Activated naive CD8-positive, alpha-beta T cell (primary cell): ENCODE measurements around the gene SLC22A7.

ENCODE experiments used
- H3K27ac Mint-ChIP-seq: one replicate; pipeline ENCODE4 v1.8.0; 2021; ENCODE audit warnings: mixed read lengths
- H3K27me3 Mint-ChIP-seq: one replicate; pipeline ENCODE4 v1.8.0; 2021; ENCODE audit warnings: mixed read lengths
- H3K36me3 Mint-ChIP-seq: one replicate; pipeline ENCODE4 v1.8.0; 2021; ENCODE audit warnings: mixed read lengths
- H3K4me1 Mint-ChIP-seq: one replicate; pipeline ENCODE4 v1.8.0; 2021; ENCODE audit warnings: low read depth, mixed read lengths
- H3K4me3 Mint-ChIP-seq: one replicate; pipeline ENCODE4 v1.8.0; 2021; ENCODE audit warnings: mild to moderate bottlenecking, mixed read lengths
- H3K9me3 Mint-ChIP-seq: one replicate; pipeline ENCODE4 v1.8.0; 2021; ENCODE audit warnings: low read depth, mixed read lengths

Gene SLC22A7

DNA sequence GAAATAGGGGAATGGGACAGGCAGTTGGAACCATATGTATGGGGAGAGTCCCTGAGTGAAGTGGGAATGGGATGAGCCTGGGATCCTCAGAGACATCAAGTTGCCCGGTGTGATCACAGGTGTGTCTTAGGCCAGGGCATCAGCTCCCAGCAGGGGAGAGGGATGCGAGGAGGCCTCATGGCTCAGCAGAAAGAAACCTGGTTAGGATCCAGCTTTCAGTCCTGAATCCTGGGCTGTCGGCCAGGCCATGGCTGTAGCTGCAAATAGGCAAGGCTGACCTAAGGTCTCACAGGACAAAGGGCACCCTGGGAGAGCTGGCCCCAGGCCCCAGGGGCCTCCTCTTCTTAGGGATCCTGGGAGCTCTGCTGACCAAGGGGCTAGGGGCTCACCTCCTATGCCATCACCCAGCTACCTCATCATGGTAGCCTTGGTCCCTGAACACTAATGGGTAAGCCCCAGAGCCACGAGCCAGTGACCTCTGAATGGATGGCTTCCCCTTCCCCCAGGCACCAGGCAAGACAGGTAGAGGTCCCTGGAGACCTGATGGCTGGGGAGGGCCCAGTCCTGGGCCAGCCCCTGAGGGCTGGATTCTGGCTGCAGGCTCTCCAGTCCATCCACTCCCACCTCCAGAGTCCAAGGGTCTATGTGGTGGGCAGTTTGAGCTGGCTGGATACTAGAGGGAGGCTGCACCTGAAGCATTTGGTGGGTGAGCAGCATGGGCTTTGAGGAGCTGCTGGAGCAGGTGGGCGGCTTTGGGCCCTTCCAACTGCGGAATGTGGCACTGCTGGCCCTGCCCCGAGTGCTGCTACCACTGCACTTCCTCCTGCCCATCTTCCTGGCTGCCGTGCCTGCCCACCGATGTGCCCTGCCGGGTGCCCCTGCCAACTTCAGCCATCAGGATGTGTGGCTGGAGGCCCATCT lies at the start of gene SLC22A7:
Gene SLC22A7 (plus strand): TSS at position 617 of the 921 bp plus-strand sequence. CDS start 99 bp downstream, at position 716.
- no peak within 1 kb of the TSS for H3K27ac Mint-ChIP-seq
- no peaks in the 10 kb centered on the region for H3K36me3 Mint-ChIP-seq
- H3K4me3 Mint-ChIP-seq: no peak within 1 kb of the TSS
- H3K9me3 Mint-ChIP-seq: no peaks in the 10 kb centered on the region
- no peaks in the 10 kb centered on the region for H3K4me1 Mint-ChIP-seq
- H3K27me3 Mint-ChIP-seq: peaks cover 3% of the 10 kb centered on the region

DNA sequence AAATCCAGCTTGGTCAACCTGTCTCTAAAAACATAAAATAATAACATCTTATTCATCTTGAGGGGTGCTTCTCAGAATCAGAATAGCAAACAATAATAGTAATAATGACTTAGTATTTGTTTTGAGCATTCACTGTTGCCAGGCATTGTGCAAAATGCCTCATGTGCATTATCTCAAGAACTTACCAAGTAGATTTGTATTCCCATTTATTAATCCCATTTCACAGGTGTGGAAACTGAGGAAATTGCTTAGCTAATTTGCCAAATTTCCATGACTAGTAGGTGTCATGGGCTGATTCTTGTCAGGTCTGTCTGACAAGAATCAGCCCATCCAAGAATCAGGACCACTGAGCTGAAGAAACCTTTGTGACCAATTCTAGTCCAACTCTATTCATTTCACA lies 49.3 kb upstream of the SLC22A7 start:
- peaks cover 11% of the 10 kb centered on the region for H3K27me3 Mint-ChIP-seq
- no peaks in the 10 kb centered on the region for H3K36me3 Mint-ChIP-seq
- no peaks in the 10 kb centered on the region for H3K9me3 Mint-ChIP-seq
- no peak overlapping the region for H3K27ac Mint-ChIP-seq
- peaks cover 18% of the 10 kb centered on the region for H3K4me1 Mint-ChIP-seq
- H3K4me3 Mint-ChIP-seq: no peak overlapping the region

DNA sequence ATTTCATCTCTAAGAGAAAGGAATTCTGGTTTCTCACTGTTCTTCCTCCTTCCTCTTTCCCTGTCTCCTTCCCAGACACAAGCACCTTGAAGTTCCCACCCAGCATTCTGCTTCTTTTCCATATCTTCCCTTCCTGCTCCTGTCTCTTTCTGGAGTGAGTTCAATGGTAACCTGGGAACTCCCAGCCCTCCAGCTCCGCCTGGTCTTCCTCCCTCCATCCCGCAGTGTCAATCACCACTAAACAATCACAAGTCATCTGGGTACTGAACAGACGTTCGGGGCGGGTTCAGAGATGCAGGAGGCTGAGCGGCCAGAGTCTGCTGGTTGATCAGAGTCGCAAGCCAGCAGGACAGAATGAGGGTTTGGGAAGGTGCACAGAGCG lies 47.1 kb upstream of the SLC22A7 start:
- no peak overlapping the region for H3K27ac Mint-ChIP-seq
- H3K36me3 Mint-ChIP-seq: no peaks in the 10 kb centered on the region
- no peaks in the 10 kb centered on the region for H3K9me3 Mint-ChIP-seq
- H3K4me3 Mint-ChIP-seq: peak overlapping the region; percentile 4
- peaks cover 13% of the 10 kb centered on the region for H3K27me3 Mint-ChIP-seq
- peaks cover 18% of the 10 kb centered on the region for H3K4me1 Mint-ChIP-seq

DNA sequence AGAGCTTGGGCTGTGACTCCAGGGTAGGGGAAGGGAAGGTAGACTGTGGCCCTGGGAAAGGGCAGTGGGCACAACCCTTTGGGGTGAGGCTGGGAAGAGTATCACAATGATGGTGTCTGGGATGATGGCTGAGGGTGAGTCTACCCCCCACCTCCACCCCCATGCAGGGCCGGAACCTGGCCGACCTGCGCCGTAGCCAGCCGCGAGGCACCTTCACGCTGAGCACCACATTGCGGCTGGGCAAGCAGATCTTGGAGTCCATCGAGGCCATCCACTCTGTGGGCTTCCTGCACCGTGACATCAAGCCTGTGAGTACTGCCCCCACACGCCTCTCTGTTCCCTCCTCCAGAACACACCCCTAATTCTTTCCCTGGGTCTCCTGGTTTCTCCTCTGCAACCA lies 44.7 kb upstream of the SLC22A7 start:
- H3K36me3 Mint-ChIP-seq: no peaks in the 10 kb centered on the region
- H3K4me1 Mint-ChIP-seq: peaks cover 11% of the 10 kb centered on the region
- H3K4me3 Mint-ChIP-seq: no peak overlapping the region
- peaks cover 15% of the 10 kb centered on the region for H3K27me3 Mint-ChIP-seq
- H3K27ac Mint-ChIP-seq: no peak overlapping the region
- H3K9me3 Mint-ChIP-seq: no peaks in the 10 kb centered on the region

- peaks cover 11% of the 10 kb centered on the region for H3K4me1 Mint-ChIP-seq
- no peaks in the 10 kb centered on the region for H3K36me3 Mint-ChIP-seq
- H3K4me3 Mint-ChIP-seq: no peak overlapping the region
- H3K27me3 Mint-ChIP-seq: peaks cover 15% of the 10 kb centered on the region
- no peak overlapping the region for H3K27ac Mint-ChIP-seq
- H3K9me3 Mint-ChIP-seq: no peaks in the 10 kb centered on the region
Measured at GRCh38 chr6:43254138-43254817, 43.8 kb upstream of the SLC22A7 start.

DNA sequence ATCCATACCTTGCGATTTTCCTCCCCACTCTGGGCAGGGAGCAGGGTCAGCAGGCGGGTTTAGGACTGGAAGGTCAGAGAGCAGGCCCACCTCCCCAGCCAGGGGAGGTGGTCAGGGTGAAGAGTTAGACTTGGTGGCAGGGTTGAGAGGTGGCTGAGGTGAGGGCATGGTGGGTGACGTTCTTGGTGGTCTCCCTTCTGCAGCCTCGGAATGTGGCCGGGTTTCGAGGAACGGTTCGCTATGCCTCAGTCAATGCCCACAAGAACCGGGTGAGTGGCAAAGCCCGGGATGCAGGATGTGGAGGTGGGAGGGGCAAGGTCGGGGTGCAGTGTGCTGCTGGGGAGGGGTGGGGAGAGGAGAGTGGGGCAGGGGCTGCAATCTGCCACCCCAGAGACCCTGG lies 43.2 kb upstream of the SLC22A7 start:
- no peaks in the 10 kb centered on the region for H3K9me3 Mint-ChIP-seq
- peaks cover 11% of the 10 kb centered on the region for H3K4me1 Mint-ChIP-seq
- no peaks in the 10 kb centered on the region for H3K36me3 Mint-ChIP-seq
- no peak overlapping the region for H3K27ac Mint-ChIP-seq
- no peak overlapping the region for H3K4me3 Mint-ChIP-seq
- H3K27me3 Mint-ChIP-seq: peaks cover 15% of the 10 kb centered on the region

- H3K27me3 Mint-ChIP-seq: peaks cover 15% of the 10 kb centered on the region
- no peak overlapping the region for H3K4me3 Mint-ChIP-seq
- peaks cover 11% of the 10 kb centered on the region for H3K4me1 Mint-ChIP-seq
- no peaks in the 10 kb centered on the region for H3K9me3 Mint-ChIP-seq
- H3K36me3 Mint-ChIP-seq: no peaks in the 10 kb centered on the region
- H3K27ac Mint-ChIP-seq: no peak overlapping the region
Measured at GRCh38 chr6:43255408-43256054, 42.5 kb upstream of the SLC22A7 start.

GRCh38 chr6:43256670-43257366 lies 41.2 kb upstream of the SLC22A7 start:
- Mint-ChIP-seq H3K9me3 (no peaks in the 10 kb centered on the region), H3K27me3 (peaks cover 9% of the 10 kb centered on the region), H3K4me1 (peaks cover 5% of the 10 kb centered on the region), H3K27ac (peak overlapping the region; percentile 77), H3K4me3 (no peak overlapping the region), H3K36me3 (no peaks in the 10 kb centered on the region)

GRCh38 chr6:43257367-43258145 lies 40.5 kb upstream of the SLC22A7 start:
- H3K4me1 Mint-ChIP-seq: peaks cover 5% of the 10 kb centered on the region
- no peaks in the 10 kb centered on the region for H3K36me3 Mint-ChIP-seq
- no peak overlapping the region for H3K4me3 Mint-ChIP-seq
- no peaks in the 10 kb centered on the region for H3K9me3 Mint-ChIP-seq
- peak overlapping the region; percentile 77 for H3K27ac Mint-ChIP-seq
- H3K27me3 Mint-ChIP-seq: peaks cover 9% of the 10 kb centered on the region

DNA sequence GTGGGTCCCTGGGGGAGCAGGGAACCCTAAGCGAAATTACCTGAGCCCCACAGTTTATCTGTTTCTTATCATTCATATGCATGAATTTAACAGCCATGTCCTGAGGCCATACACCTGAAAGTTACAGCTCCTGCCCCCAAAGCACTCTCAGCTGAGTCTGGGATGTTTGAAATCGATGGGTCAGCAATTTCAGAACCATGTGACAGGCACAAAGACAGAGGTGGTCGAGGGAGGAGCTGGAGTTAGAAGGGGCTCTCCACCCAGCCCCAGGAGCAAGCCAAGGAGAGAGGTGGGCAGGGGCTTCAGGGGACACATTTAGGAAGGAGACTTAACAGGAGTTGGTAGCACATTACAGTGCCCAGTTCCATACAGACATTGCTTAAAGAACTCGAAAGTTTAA lies 39.9 kb upstream of the SLC22A7 start:
- peaks cover 4% of the 10 kb centered on the region for H3K27me3 Mint-ChIP-seq
- H3K9me3 Mint-ChIP-seq: no peaks in the 10 kb centered on the region
- no peak overlapping the region for H3K27ac Mint-ChIP-seq
- H3K4me3 Mint-ChIP-seq: no peak overlapping the region
- no peaks in the 10 kb centered on the region for H3K36me3 Mint-ChIP-seq
- H3K4me1 Mint-ChIP-seq: peaks cover 3% of the 10 kb centered on the region

- Mint-ChIP-seq H3K36me3 (no peaks in the 10 kb centered on the region), H3K9me3 (no peaks in the 10 kb centered on the region), H3K4me3 (no peak overlapping the region), H3K27ac (no peak overlapping the region), H3K4me1 (peaks cover 3% of the 10 kb centered on the region), H3K27me3 (peaks cover 7% of the 10 kb centered on the region)
Measured at GRCh38 chr6:43258807-43259686, 39.0 kb upstream of the SLC22A7 start.

- peaks cover 3% of the 10 kb centered on the region for H3K4me1 Mint-ChIP-seq
- H3K27me3 Mint-ChIP-seq: peaks cover 6% of the 10 kb centered on the region
- H3K27ac Mint-ChIP-seq: no peak overlapping the region
- H3K4me3 Mint-ChIP-seq: no peak overlapping the region
- H3K36me3 Mint-ChIP-seq: no peaks in the 10 kb centered on the region
- H3K9me3 Mint-ChIP-seq: no peaks in the 10 kb centered on the region
Measured at GRCh38 chr6:43260791-43261190, 37.3 kb upstream of the SLC22A7 start.

GRCh38 chr6:43261198-43261597 lies 36.9 kb upstream of the SLC22A7 start:
- Mint-ChIP-seq H3K4me3 (no peak overlapping the region), H3K27me3 (peaks cover 6% of the 10 kb centered on the region), H3K9me3 (no peaks in the 10 kb centered on the region), H3K4me1 (peaks cover 3% of the 10 kb centered on the region), H3K36me3 (no peaks in the 10 kb centered on the region), H3K27ac (no peak overlapping the region)
